AG04450 (cell line): ENCODE measurements around the gene AUP1. TPM values are rescaled to one million over a fixed set of nuclear protein-coding genes. Genes with fewer than 3 reads are reported as not detected.
"Not testable (repeated sequence)": the region's sequence is repeated elsewhere in the genome, so short reads cannot be mapped to it uniquely, and the experiment has no call there.

Source experiments
- CTCF ChIA-PET: fragments of 300-600, 350-600 bp; formaldehyde crosslinking; extraction: SDS; loops from one replicate; lab custom pipeline; 2022; ENCODE audit warnings: antibody characterized with exemption, inconsistent platforms; lab: Charles Lee
- POLR2A ChIA-PET: fragments of 350-600 bp; formaldehyde crosslinking; extraction: SDS; loops from one replicate; lab custom pipeline; 2021; ENCODE audit warnings: antibody characterized with exemption, inconsistent platforms; lab: Yijun Ruan, JAX
- DNase-seq: peaks from one replicate; pipeline ENCODE4 v3.0.0-alpha.2; 2011; ENCODE audit warnings: low read depth, low spot score
- H3K27ac ChIP-seq: one replicate; pipeline ENCODE4 v1.5.1; 2012; ENCODE audit warnings: low read depth, low read length, control low read depth
- H3K27me3 ChIP-seq: one replicate; pipeline ENCODE4 v1.6.0; 2012; ENCODE audit warnings: low read length; ENCODE audit not compliant: control insufficient read depth, insufficient read depth
- H3K4me3 ChIP-seq: 2 replicates; pipeline ENCODE4 v1.5.1; 2011; ENCODE audit warnings: mild to moderate bottlenecking, low read depth, low read length, control low read depth
- H3K9me3 ChIP-seq: 2 replicates; pipeline ENCODE4 v1.5.1; 2012; ENCODE audit warnings: low read length; ENCODE audit not compliant: control insufficient read depth, insufficient read depth
- polyA plus RNA-seq: library from polyadenylated mRNA; depleted of rRNA; stranded (reverse); fragments of >200 nt; gene quantifications from 2 replicates; pipeline ENCODE4 v1.2.3, GENCODE V29; 2011
- TF ChIP-seq, protein P1 (sequence below): IDR thresholded peaks from 2 replicates; pipeline ENCODE4 v1.5.1; 2011; ENCODE audit warnings: low read depth, low read length, control low read depth, inconsistent platforms

The AUP1 gene
- polyA plus RNA-seq, 1 experiment = 51.9 TPM

DNA sequence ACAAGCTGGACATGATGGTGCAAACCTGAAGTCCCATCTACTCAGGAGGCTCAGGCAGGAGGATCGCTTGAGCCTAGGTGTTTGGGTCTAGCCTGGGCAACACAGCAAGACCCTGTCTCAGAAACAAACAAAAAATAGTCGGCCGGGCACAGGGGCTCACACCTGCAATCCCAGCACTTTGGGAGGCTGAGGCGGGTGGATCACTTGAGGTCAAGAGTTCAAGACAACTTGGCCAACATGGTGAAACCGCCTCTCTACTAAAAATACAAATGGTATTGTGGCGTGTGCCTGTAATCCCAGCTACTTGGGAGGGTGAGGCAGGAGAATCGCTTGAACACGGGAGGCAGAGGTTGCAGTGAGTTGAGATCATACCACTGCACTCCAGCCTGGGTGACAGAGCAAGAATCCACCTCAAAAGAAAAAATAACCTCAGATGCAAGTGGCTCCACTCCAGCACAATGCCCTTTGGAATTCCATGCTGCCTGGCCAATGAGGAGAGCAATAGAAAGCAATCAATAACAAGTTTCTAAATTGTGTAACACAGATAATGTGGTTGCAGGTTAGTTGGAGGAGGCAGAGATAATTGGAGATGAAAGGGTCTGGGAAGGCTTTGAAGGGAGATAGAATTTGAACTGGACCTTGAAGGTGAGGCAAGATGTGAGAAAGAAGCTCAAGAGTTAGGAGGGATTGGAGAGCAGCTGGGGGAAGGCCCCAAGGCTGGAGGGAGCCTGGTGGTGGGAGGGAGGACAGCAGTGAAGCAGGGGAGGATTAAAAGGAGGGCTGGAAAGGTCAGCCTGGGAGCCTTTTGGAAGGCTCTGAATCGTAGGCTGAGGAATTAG lies 40.6 kb downstream of the AUP1 start:
- no peaks in the 10 kb centered on the region for H3K27me3 ChIP-seq
- CTCF ChIA-PET = interaction anchor here (12.6 kb wide), 1 partner anchor 98 kb away, joined by 174 read pairs; no protein-coding TSS in a partner anchor
- TF ChIP-seq, protein P1, sequence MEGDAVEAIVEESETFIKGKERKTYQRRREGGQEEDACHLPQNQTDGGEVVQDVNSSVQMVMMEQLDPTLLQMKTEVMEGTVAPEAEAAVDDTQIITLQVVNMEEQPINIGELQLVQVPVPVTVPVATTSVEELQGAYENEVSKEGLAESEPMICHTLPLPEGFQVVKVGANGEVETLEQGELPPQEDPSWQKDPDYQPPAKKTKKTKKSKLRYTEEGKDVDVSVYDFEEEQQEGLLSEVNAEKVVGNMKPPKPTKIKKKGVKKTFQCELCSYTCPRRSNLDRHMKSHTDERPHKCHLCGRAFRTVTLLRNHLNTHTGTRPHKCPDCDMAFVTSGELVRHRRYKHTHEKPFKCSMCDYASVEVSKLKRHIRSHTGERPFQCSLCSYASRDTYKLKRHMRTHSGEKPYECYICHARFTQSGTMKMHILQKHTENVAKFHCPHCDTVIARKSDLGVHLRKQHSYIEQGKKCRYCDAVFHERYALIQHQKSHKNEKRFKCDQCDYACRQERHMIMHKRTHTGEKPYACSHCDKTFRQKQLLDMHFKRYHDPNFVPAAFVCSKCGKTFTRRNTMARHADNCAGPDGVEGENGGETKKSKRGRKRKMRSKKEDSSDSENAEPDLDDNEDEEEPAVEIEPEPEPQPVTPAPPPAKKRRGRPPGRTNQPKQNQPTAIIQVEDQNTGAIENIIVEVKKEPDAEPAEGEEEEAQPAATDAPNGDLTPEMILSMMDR = no peak
- no peaks in the 10 kb centered on the region for H3K9me3 ChIP-seq
- POLR2A ChIA-PET = interaction anchor here (1.0 kb wide), 1 partner anchor 15 kb away, joined by 3 read pairs; no protein-coding TSS in a partner anchor
- H3K27ac ChIP-seq = no peak overlapping the region
- DNase-seq = no peak
- H3K4me3 ChIP-seq = no peak overlapping the region

DNA sequence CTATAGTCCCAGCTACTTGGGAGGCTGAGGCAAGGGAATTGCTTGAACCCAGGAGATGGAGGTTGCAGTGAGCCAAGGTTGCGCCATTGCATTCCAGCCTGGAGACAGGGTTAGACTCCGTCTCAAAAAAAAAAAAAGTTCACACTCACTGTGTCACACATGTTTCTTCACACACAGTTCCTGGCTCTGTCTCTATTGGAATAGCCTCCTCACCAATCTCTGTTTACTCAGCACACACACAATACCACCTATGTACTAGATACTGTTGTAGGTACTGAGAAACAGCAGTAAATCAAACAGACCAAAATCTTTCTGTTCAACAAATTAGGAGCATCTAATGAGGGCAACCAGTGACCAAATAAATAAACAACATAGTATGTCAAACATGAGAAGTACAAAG lies 43.4 kb downstream of the AUP1 start:
- H3K9me3 ChIP-seq = no peaks in the 10 kb centered on the region; the same call in 1 of the 2 replicates
- H3K27ac ChIP-seq = no peak overlapping the region
- CTCF ChIA-PET = interaction anchor here (12.6 kb wide), 1 partner anchor 101 kb away, joined by 174 read pairs; no protein-coding TSS in a partner anchor
- no peak for DNase-seq
- H3K27me3 ChIP-seq = no peaks in the 10 kb centered on the region
- no peak overlapping the region for H3K4me3 ChIP-seq
- TF ChIP-seq, protein P1 = no peak
- POLR2A ChIA-PET = no interaction called here

DNA sequence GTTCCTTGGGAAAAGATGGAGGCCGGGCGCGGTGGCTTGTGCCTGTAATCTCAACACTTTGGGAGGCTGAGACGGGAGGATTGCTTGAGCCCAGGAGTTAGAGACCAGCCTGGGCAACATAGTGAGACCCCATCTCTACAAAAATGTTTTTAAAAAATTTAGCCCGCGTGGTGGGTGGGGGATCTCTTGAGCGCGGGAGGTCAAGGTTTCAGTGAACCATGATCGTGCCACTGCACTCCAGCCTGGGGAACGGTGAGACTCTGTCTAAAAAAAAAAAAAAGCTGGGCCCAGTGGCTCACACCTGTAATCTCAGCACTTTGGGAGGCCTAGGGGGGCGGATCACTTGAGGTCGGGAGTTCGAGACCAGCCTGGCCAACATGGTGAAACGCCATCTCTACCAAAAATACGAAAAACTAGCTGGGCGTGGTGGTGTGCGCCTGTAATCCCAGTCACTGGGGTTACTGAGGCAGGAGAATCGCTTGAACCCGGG lies 45.8 kb downstream of the AUP1 start:
- not testable (repeated sequence) for DNase-seq, H3K9me3 ChIP-seq, H3K27ac ChIP-seq, H3K27me3 ChIP-seq
- CTCF ChIA-PET = interaction anchor here (0.7 to 12.6 kb wide), 12 partner anchors 10 to 306 kb away, joined by 3 to 174 read pairs (median 6); partner anchors contain the start of genes AUP1, HTRA2 and MRPL53
- POLR2A ChIA-PET = interaction anchor here (0.8 to 2.8 kb wide), 4 partner anchors 29 to 100 kb away, joined by 3 to 16 read pairs (median 10); partner anchors contain the start of genes AUP1, HTRA2 and INO80B
- H3K4me3 ChIP-seq = peak overlapping the region; percentile 99

DNA sequence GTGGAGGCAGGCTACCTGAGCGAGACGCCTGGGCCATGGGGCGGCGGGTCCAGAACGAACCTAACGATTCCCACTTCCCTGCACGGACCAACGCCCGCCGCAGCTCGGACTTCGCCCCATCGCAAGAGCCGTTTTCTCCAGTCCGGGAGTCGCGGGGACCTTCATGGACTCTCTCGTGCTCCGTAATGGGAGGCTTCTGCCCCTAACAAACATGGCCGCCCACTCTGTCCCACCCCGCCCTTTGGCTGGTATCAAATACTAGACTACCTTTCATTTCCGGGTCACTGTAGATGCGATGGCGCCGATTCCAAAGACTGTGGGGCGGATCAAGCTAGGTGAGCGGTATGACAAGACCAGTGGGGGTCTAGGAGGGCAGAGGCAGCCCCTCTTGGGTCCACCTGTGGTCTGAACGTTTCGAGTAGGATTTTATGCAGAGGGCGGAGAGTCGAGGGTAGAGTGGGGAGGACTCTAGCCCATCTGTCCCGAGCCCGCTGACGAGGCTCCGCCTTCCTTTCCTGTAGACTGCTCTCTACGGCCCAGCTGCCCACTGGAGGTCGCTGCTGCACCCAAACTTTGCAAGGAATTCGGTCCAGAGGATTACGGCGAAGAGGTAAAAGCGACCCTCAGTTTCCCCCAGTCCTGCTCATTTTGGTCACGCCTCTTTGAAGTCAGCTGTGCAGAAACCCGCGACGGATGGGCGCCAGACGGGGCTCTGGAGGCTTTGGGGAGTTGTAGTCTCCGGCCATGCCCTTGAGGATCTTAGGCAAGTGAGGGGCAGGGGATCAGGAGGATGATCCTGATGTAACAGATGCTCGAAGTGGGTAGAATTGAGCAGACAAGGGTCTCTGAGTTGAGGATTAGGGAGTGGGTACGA lies 46.5 kb downstream of the AUP1 start, which contains the start of the genes CCDC142 and TTC31:
Gene CCDC142 (minus strand): TSS at position 198 of the 874 bp plus-strand sequence. CDS start 161 bp downstream, at position 37.
Gene TTC31 (plus strand): TSS at position 281 of the 874 bp plus-strand sequence. CDS start 15 bp downstream, at position 296.
- H3K4me3 ChIP-seq = peak within 1 kb of the TSS; percentile 99
- ChIA-PET POLR2A (interaction anchor here (0.6 to 2.8 kb wide), 9 partner anchors 10 to 101 kb away, joined by 3 to 16 read pairs (median 6); partner anchors contain the start of genes AUP1, HTRA2, INO80B and LOXL3), CTCF (interaction anchor here (0.6 to 12.6 kb wide), 13 partner anchors 9 to 395 kb away, joined by 3 to 174 read pairs (median 5); partner anchors contain the start of genes AUP1, HTRA2 and MRPL53)
- no peaks in the 10 kb centered on the region; the same call in 1 of the 2 replicates for H3K9me3 ChIP-seq
- TF ChIP-seq, protein P1 = peak; percentile 90
- DNase-seq = peak; percentile 83
- H3K27me3 ChIP-seq = no peaks in the 10 kb centered on the region
- peak within 1 kb of the TSS; percentile 70 for H3K27ac ChIP-seq
